ENCODE data around the gene CNTN2.

The CNTN2 gene

GRCh38 chr1:205009670-205010069 is 33.3 kb upstream of the CNTN2 start:
- Histone ChIP-seq H3K4me1 (ENCODE audit: control insufficient read depth, insufficient read depth, low read length, poor library complexity, severe bottlenecking) (peaks cover 9% of the 10 kb centered on the region), H3K9me3 (ENCODE audit: control insufficient read depth, low read length) (no peaks in the 10 kb centered on the region), H3K4me3 (ENCODE audit: extremely low read depth, insufficient read depth, low read length, poor library complexity, severe bottlenecking) (no peak overlapping the region), H3K27ac (ENCODE audit: low read depth, low read length, severe bottlenecking) (no peak overlapping the region), H3K36me3 (ENCODE audit: control insufficient read depth, insufficient read depth, low read length) (no peaks in the 10 kb centered on the region)
- 94 to 99% methylated on average over 8 to 12 of the region's 12 CpGs for WGBS, 2 experiments (ENCODE audit: insufficient coverage in 2 of 2)

GRCh38 chr1:205012391-205013140 is 30.4 kb upstream of the CNTN2 start:
- Histone ChIP-seq H3K4me1 (ENCODE audit: control insufficient read depth, insufficient read depth, low read length, poor library complexity, severe bottlenecking) (peaks cover 9% of the 10 kb centered on the region), H3K9me3 (ENCODE audit: control insufficient read depth, low read length) (no peaks in the 10 kb centered on the region), H3K4me3 (ENCODE audit: extremely low read depth, insufficient read depth, low read length, poor library complexity, severe bottlenecking) (no peak overlapping the region), H3K36me3 (ENCODE audit: control insufficient read depth, insufficient read depth, low read length) (no peaks in the 10 kb centered on the region), H3K27ac (ENCODE audit: low read depth, low read length, severe bottlenecking) (no peak overlapping the region)
- 59 to 68% methylated on average over 12 of the region's 13 CpGs for WGBS, 2 experiments (ENCODE audit: insufficient coverage in 2 of 2)

DNA sequence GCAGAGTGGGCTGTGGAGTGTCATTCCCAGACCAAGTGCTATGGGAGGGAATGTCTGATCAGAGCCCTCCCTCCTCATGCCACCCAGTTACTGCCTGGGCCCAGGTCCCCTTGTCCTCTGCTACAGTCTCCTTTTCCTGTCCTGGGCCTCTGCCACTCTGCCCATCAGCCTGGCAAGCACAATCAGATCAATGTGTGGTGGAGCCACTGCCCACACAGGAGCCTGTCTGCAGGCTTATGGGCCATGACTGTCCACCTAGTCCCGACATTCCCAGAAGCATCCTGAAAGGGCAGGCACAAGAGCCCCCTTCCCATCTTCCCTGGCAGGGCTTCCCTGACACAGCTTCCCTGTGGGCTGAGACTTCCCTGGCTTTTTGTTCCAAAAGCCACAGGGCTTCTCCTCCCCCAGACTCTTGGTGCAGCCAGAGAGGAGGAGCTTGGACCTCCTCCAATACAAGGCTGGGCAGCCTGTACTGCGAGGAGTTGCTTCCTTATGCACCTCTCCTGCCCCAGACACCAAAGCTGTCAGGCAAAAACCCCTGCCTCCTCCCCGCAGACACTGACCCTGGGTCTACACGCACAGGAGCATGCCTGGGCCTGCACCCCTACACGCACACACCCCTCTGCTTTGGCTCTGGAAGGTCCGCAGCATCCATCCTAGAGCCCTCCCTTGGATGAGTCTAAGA is 29.2 kb upstream of the CNTN2 start:
- Histone ChIP-seq H3K36me3 (ENCODE audit: control insufficient read depth, insufficient read depth, low read length) (no peaks in the 10 kb centered on the region), H3K9me3 (ENCODE audit: control insufficient read depth, low read length) (no peaks in the 10 kb centered on the region), H3K4me1 (ENCODE audit: control insufficient read depth, insufficient read depth, low read length, poor library complexity, severe bottlenecking) (peaks cover 9% of the 10 kb centered on the region), H3K27ac (ENCODE audit: low read depth, low read length, severe bottlenecking) (no peak overlapping the region), H3K4me3 (ENCODE audit: extremely low read depth, insufficient read depth, low read length, poor library complexity, severe bottlenecking) (no peak overlapping the region)
- 63 to 71% methylated on average over 2 to 5 of the region's 6 CpGs for WGBS, 2 experiments (ENCODE audit: insufficient coverage in 2 of 2)

DNA sequence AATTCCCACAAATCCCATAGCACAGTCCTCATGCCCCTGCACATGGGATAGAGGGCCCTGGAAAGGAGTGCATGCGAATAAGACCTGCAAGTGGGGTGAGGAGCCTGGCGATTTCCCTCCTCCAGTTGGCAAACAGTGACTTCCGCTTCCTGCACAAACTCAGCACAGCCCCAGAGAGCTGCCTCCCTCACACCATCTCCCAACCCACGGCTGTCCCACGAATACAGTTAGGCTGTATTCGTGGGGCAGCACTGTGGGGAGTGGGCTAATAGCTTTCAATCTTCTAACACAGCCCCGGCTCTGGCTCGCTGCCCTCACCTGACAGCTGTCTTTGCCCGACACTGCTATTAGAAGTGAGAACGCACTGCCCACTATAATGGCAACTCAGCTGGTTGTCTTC is 28.2 kb upstream of the CNTN2 start:
- 84 to 100% methylated on average over 3 to 4 of the region's 10 CpGs for WGBS, 2 experiments (ENCODE audit: insufficient coverage in 2 of 2)
- Histone ChIP-seq H3K36me3 (ENCODE audit: control insufficient read depth, insufficient read depth, low read length) (no peaks in the 10 kb centered on the region), H3K4me3 (ENCODE audit: extremely low read depth, insufficient read depth, low read length, poor library complexity, severe bottlenecking) (no peak overlapping the region), H3K9me3 (ENCODE audit: control insufficient read depth, low read length) (no peaks in the 10 kb centered on the region), H3K4me1 (ENCODE audit: control insufficient read depth, insufficient read depth, low read length, poor library complexity, severe bottlenecking) (peaks cover 9% of the 10 kb centered on the region), H3K27ac (ENCODE audit: low read depth, low read length, severe bottlenecking) (no peak overlapping the region)

GRCh38 chr1:205015241-205015640 is 27.8 kb upstream of the CNTN2 start:
- Histone ChIP-seq H3K4me3 (ENCODE audit: extremely low read depth, insufficient read depth, low read length, poor library complexity, severe bottlenecking) (no peak overlapping the region), H3K9me3 (ENCODE audit: control insufficient read depth, low read length) (no peaks in the 10 kb centered on the region), H3K27ac (ENCODE audit: low read depth, low read length, severe bottlenecking) (no peak overlapping the region), H3K36me3 (ENCODE audit: control insufficient read depth, insufficient read depth, low read length) (no peaks in the 10 kb centered on the region), H3K4me1 (ENCODE audit: control insufficient read depth, insufficient read depth, low read length, poor library complexity, severe bottlenecking) (peaks cover 9% of the 10 kb centered on the region)
- WGBS, 2 experiments (ENCODE audit: insufficient coverage in 2 of 2) = 80 to 85% methylated on average over 7 to 8 of the region's 9 CpGs

DNA sequence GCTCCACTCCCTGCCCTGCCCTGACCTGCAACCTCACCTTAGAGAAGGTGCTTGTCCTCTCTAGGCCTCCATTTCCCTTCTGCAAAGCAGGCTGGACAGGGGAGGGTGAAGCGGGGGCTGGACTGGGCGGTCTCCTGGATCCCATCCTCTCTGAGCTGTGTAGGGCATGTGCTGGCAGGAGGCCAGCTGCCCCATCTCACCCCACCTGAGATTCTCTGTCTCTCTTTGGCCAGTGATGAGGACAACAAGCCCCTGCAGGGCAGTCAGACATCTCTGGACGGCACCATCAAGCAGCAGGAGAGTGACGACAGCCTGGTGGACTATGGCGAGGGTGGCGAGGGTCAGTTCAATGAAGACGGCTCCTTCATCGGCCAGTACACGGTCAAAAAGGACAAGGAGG is 26.9 kb upstream of the CNTN2 start:
- WGBS, 2 experiments (ENCODE audit: insufficient coverage in 2 of 2) = 95 to 97% methylated on average over 7 to 9 of the region's 9 CpGs
- no peaks in the 10 kb centered on the region for H3K9me3 ChIP-seq (ENCODE audit: control insufficient read depth, low read length)
- no peak overlapping the region for H3K4me3 ChIP-seq (ENCODE audit: extremely low read depth, insufficient read depth, low read length, poor library complexity, severe bottlenecking)
- H3K36me3 ChIP-seq (ENCODE audit: control insufficient read depth, insufficient read depth, low read length) = no peaks in the 10 kb centered on the region
- no peak overlapping the region for H3K27ac ChIP-seq (ENCODE audit: low read depth, low read length, severe bottlenecking)
- H3K4me1 ChIP-seq (ENCODE audit: control insufficient read depth, insufficient read depth, low read length, poor library complexity, severe bottlenecking) = peaks cover 9% of the 10 kb centered on the region

- Histone ChIP-seq H3K27ac (ENCODE audit: low read depth, low read length, severe bottlenecking) (no peak overlapping the region), H3K4me3 (ENCODE audit: extremely low read depth, insufficient read depth, low read length, poor library complexity, severe bottlenecking) (no peak overlapping the region), H3K4me1 (ENCODE audit: control insufficient read depth, insufficient read depth, low read length, poor library complexity, severe bottlenecking) (peaks cover 9% of the 10 kb centered on the region), H3K9me3 (ENCODE audit: control insufficient read depth, low read length) (no peaks in the 10 kb centered on the region), H3K36me3 (ENCODE audit: control insufficient read depth, insufficient read depth, low read length) (no peaks in the 10 kb centered on the region)
- 91 to 94% methylated on average over 9 to 10 of the region's 13 CpGs for WGBS, 2 experiments (ENCODE audit: insufficient coverage in 2 of 2)
Observed at GRCh38 chr1:205016584-205016983, 26.4 kb upstream of the CNTN2 start.

GRCh38 chr1:205017001-205017400 is 26.0 kb upstream of the CNTN2 start:
- WGBS, 2 experiments (ENCODE audit: insufficient coverage in 2 of 2) = 79 to 88% methylated on average over 4 to 5 of the region's 6 CpGs
- Histone ChIP-seq H3K36me3 (ENCODE audit: control insufficient read depth, insufficient read depth, low read length) (no peaks in the 10 kb centered on the region), H3K27ac (ENCODE audit: low read depth, low read length, severe bottlenecking) (no peak overlapping the region), H3K4me1 (ENCODE audit: control insufficient read depth, insufficient read depth, low read length, poor library complexity, severe bottlenecking) (peaks cover 9% of the 10 kb centered on the region), H3K4me3 (ENCODE audit: extremely low read depth, insufficient read depth, low read length, poor library complexity, severe bottlenecking) (no peak overlapping the region), H3K9me3 (ENCODE audit: control insufficient read depth, low read length) (no peaks in the 10 kb centered on the region)

GRCh38 chr1:205017766-205018165 is 25.2 kb upstream of the CNTN2 start:
- H3K4me1 ChIP-seq (ENCODE audit: control insufficient read depth, insufficient read depth, low read length, poor library complexity, severe bottlenecking) = peaks cover 6% of the 10 kb centered on the region
- no peaks in the 10 kb centered on the region for H3K36me3 ChIP-seq (ENCODE audit: control insufficient read depth, insufficient read depth, low read length)
- WGBS, 2 experiments (ENCODE audit: insufficient coverage in 2 of 2) = 81 to 87% methylated on average over 3 of the region's 7 CpGs
- no peak overlapping the region for H3K27ac ChIP-seq (ENCODE audit: low read depth, low read length, severe bottlenecking)
- H3K9me3 ChIP-seq (ENCODE audit: control insufficient read depth, low read length) = no peaks in the 10 kb centered on the region
- H3K4me3 ChIP-seq (ENCODE audit: extremely low read depth, insufficient read depth, low read length, poor library complexity, severe bottlenecking) = no peak overlapping the region

DNA sequence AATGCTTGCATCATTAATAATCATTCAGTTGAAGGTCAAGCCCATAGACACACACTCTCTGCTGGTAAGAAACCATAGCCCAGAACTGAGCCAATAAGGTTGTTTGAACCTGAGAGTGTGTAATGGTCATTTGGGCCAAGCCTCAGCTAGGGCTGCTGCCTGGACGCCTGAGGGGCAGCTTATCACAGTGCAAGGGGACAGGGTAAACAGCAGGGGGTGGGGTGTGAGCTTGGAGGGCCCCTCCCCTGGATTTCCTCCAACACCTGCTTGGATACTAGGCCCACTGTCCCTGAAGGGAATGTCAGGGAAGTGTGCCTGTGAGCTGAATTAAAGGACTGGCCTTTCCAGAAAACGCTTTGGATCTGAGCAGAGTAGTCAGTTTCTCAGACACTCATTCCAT is 24.6 kb upstream of the CNTN2 start:
- peaks cover 6% of the 10 kb centered on the region for H3K4me1 ChIP-seq (ENCODE audit: control insufficient read depth, insufficient read depth, low read length, poor library complexity, severe bottlenecking)
- no peaks in the 10 kb centered on the region for H3K9me3 ChIP-seq (ENCODE audit: control insufficient read depth, low read length)
- H3K36me3 ChIP-seq (ENCODE audit: control insufficient read depth, insufficient read depth, low read length) = no peaks in the 10 kb centered on the region
- H3K4me3 ChIP-seq (ENCODE audit: extremely low read depth, insufficient read depth, low read length, poor library complexity, severe bottlenecking) = no peak overlapping the region
- 69% methylated on average over 2 of the region's 2 CpGs; no CpG with 5 or more reads in 1 of the 2 experiments for WGBS, 2 experiments (ENCODE audit: insufficient coverage in 2 of 2)
- no peak overlapping the region for H3K27ac ChIP-seq (ENCODE audit: low read depth, low read length, severe bottlenecking)

DNA sequence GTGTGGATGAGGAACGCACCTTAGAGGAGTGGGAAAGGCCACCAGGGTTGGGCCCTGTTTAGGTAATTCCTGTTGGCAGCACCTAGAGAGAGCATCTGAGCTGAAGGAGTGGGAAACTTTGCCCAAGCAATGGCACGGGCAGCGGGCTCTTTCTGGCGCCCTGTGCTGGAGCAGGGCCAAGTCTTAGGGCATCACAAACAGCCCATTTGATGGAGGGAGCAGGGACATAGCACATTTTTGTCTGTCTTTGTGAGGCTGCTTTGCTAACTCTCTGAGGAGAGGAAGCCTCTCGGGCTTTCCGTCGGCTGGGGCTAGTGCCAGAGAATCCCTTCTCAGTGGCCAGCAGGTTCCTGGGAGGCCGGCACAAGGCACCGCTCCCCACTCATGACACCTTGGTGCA is 22.5 kb upstream of the CNTN2 start:
- no peak overlapping the region for H3K4me3 ChIP-seq (ENCODE audit: extremely low read depth, insufficient read depth, low read length, poor library complexity, severe bottlenecking)
- H3K4me1 ChIP-seq (ENCODE audit: control insufficient read depth, insufficient read depth, low read length, poor library complexity, severe bottlenecking) = no peaks in the 10 kb centered on the region
- no peaks in the 10 kb centered on the region for H3K9me3 ChIP-seq (ENCODE audit: control insufficient read depth, low read length)
- WGBS, 2 experiments (ENCODE audit: insufficient coverage in 2 of 2) = 95 to 96% methylated on average over 8 to 9 of the region's 9 CpGs
- no peak overlapping the region for H3K27ac ChIP-seq (ENCODE audit: low read depth, low read length, severe bottlenecking)
- no peaks in the 10 kb centered on the region for H3K36me3 ChIP-seq (ENCODE audit: control insufficient read depth, insufficient read depth, low read length)
